HepG2 (cell line): Measurements from ENCODE around the gene TMBIM1. TPM values are rescaled to one million over a fixed set of nuclear protein-coding genes. Genes with fewer than 3 reads are reported as not detected.

Experiments
- ATAC-seq: fragments of 200-7000 bp; cut with Tn5 transposase; 3 replicates; pipeline ENCODE4 v1.9.1; 2020; ENCODE audit warnings: mild to moderate bottlenecking, moderate library complexity
- BruUV-seq: library from RNA; stranded (reverse); fragments of 400-500 nt; replicated peaks from 2 replicates; lab custom pipeline; 2021; lab: Mats Ljungman, UMichigan
- CTCF ChIA-PET: fragments of 300-600 bp; formaldehyde crosslinking; extraction: SDS; loops from one replicate; lab custom pipeline; 2021; ENCODE audit warnings: low total read pairs, inconsistent platforms, low intra/inter-chr PET ratio; lab: Yijun Ruan, JAX
- POLR2A ChIA-PET: fragments of 350-600 bp; sonication (Branson Sonifier 250); formaldehyde crosslinking; loops from one replicate; lab custom pipeline; 2020; ENCODE audit warnings: antibody characterized with exemption, inconsistent platforms; lab: Yijun Ruan, JAX
- DNase-seq: peaks from one replicate; pipeline ENCODE4 v3.0.0-alpha.2; 2015; ENCODE audit warnings: low spot score
- FAIRE-seq: peaks from 3 replicates; lab custom pipeline; 2011; peaks lifted over from hg19 to GRCh38; lab: Jason Lieb, UNC
- H2AFZ ChIP-seq: one replicate; pipeline ENCODE4 v1.6.1; 2011; ENCODE audit warnings: low read length, inconsistent platforms
- H3K27ac ChIP-seq: fragments of 300-600 bp; 3 replicates; pipeline ENCODE4 v1.8.0; 2011; ENCODE audit warnings: mixed run types, mild to moderate bottlenecking, mixed read lengths, low read length, inconsistent platforms; ENCODE audit not compliant: insufficient read depth; ENCODE audit errors: extremely low read length
- H3K27me3 ChIP-seq, 2 experiments: fragments of 200-600 bp in 1 of 2; 2 replicates in 1 of 2; 3 replicates in 1 of 2; pipeline versions ENCODE4 v1.6.0 to v1.8.0; 2011; ENCODE audit warnings: low read length in 2 of 2, mild to moderate bottlenecking in 2 of 2, moderate library complexity in 2 of 2, inconsistent platforms in 1 of 2; ENCODE audit not compliant: insufficient read depth in 2 of 2, control insufficient read depth in 1 of 2
- H3K36me3 ChIP-seq, 2 experiments: fragments of 200-600 bp in 1 of 2; replicated peaks in 1 of 2; 2 replicates in 1 of 2; 3 replicates in 1 of 2; pipeline versions ENCODE4 v1.5.1 to v1.8.0; 2011; ENCODE audit warnings: low read length in 2 of 2, inconsistent platforms in 1 of 2; ENCODE audit not compliant: insufficient read depth in 2 of 2, control insufficient read depth in 1 of 2
- H3K4me1 ChIP-seq: 2 replicates; pipeline ENCODE4 v1.5.1; 2012; ENCODE audit warnings: low read length, inconsistent platforms; ENCODE audit not compliant: insufficient read depth
- H3K4me2 ChIP-seq: 2 replicates; pipeline ENCODE4 v1.6.0; 2011; ENCODE audit warnings: low read depth, low read length, inconsistent platforms
- H3K4me3 ChIP-seq, 3 experiments: fragments of 200-600 bp in 1 of 3; sonication (generic), shearing (Covaris generic) in 1 of 3; replicated peaks in 1 of 3; 2 replicates each; pipeline ENCODE4 v1.5.1; 2011 to 2016; ENCODE audit warnings: low read length in 3 of 3, inconsistent platforms in 2 of 3, low read depth in 2 of 3, mild to moderate bottlenecking in 2 of 3, control low read depth in 1 of 3, mixed read lengths in 1 of 3; ENCODE audit not compliant: insufficient read depth in 1 of 3
- H3K79me2 ChIP-seq: one replicate; pipeline ENCODE4 v1.6.1; 2011; ENCODE audit warnings: low read length, inconsistent platforms; ENCODE audit not compliant: insufficient read depth
- H3K9ac ChIP-seq: 2 replicates; pipeline ENCODE4 v1.6.0; 2011; ENCODE audit warnings: mild to moderate bottlenecking, low read depth, low read length, inconsistent platforms; ENCODE audit not compliant: insufficient read depth
- H3K9me3 ChIP-seq: 2 replicates; pipeline ENCODE4 v1.5.1; 2012; ENCODE audit warnings: mild to moderate bottlenecking, low read length
- H4K20me1 ChIP-seq: 2 replicates; pipeline ENCODE4 v1.6.0; 2011; ENCODE audit warnings: inconsistent platforms, mild to moderate bottlenecking, low read length, moderate library complexity; ENCODE audit not compliant: insufficient read depth
- AHR ChIP-seq: IDR thresholded peaks from 2 replicates; pipeline ENCODE4 v1.6.1; 2018; ENCODE audit warnings: missing genetic modification reagents, missing compliant biosample characterization
- NCOA1 ChIP-seq: sonication (generic); formaldehyde crosslinking; IDR thresholded peaks from 2 replicates; pipeline ENCODE4 v1.9.0; 2021; ENCODE audit warnings: missing genetic modification reagents
- RBAK ChIP-seq: sonication (generic); formaldehyde crosslinking; IDR thresholded peaks from 2 replicates; pipeline ENCODE4 v1.5.1; 2020; ENCODE audit warnings: mild to moderate bottlenecking, missing genetic modification reagents
- SNRNP70 ChIP-seq: fragments of 200-400 bp; formaldehyde crosslinking; IDR thresholded peaks from 2 replicates; pipeline ENCODE4 v1.6.1; 2017; ENCODE audit warnings: mild to moderate bottlenecking, low read depth, low read length, moderate library complexity
- SP5 ChIP-seq: IDR thresholded peaks from 2 replicates; pipeline ENCODE4 v1.6.1; 2016; ENCODE audit warnings: low read depth, borderline replicate concordance
- TCF7L2 ChIP-seq: IDR thresholded peaks from 2 replicates; pipeline ENCODE4 v1.6.1; 2011; ENCODE audit warnings: mild to moderate bottlenecking, low read depth, low read length, moderate library complexity
- TMF1 ChIP-seq: sonication (generic); formaldehyde crosslinking; IDR thresholded peaks from 2 replicates; pipeline ENCODE4 v1.8.1; 2022; ENCODE audit warnings: low read depth, missing genetic modification reagents
- ZFX ChIP-seq: sonication (generic); formaldehyde crosslinking; IDR thresholded peaks from 2 replicates; pipeline ENCODE4 v1.4.0; 2020; ENCODE audit warnings: mild to moderate bottlenecking, low read depth, missing genetic modification reagents, moderate library complexity
- ZKSCAN1 ChIP-seq: fragments of 150-350 bp; IDR thresholded peaks from 2 replicates; pipeline ENCODE4 v1.6.1; 2014; ENCODE audit warnings: low read length
- ZNF121 ChIP-seq: sonication (generic); formaldehyde crosslinking; IDR thresholded peaks from 2 replicates; pipeline ENCODE4 v1.5.0; 2020; ENCODE audit warnings: mild to moderate bottlenecking, missing genetic modification reagents
- ZNF24 ChIP-seq: fragments of 450-650 bp; IDR thresholded peaks from 2 replicates; pipeline ENCODE4 v1.6.1; 2017; ENCODE audit warnings: antibody characterized with exemption, mild to moderate bottlenecking
- ZNF30 ChIP-seq: sonication (generic); formaldehyde crosslinking; IDR thresholded peaks from 2 replicates; pipeline ENCODE4 v1.5.0; 2020; ENCODE audit warnings: mild to moderate bottlenecking, missing genetic modification reagents
- ZNF34 ChIP-seq: sonication (generic); formaldehyde crosslinking; IDR thresholded peaks from 2 replicates; pipeline ENCODE4 v1.4.0; 2020; ENCODE audit warnings: mild to moderate bottlenecking, missing genetic modification reagents, borderline replicate concordance
- whole genome bisulfite sequencing: methylation state at CpG from one replicate; pipeline ENCODE4 v1.1.6; 2017; ENCODE audit warnings: low lambda C conversion rate; 5-methylcytosine and 5-hydroxymethylcytosine counted together
- in situ Hi-C: cut with HindIII; loops from 2 replicates; pipeline ENCODE4 v1.10.0; 2017; ENCODE audit warnings: low pct_unique_long_range_greater_than_20kb; ENCODE audit not compliant: extremely low pct_ligation_motif_present
- intact Hi-C: fragments of 100-400 bp; cut with micrococcal nuclease; formaldehyde crosslinking; loops from one replicate; pipeline ENCODE4 v1.10.0; 2022; ENCODE audit not compliant: unreplicated experiment
- polyA plus RNA-seq, 8 experiments: library from polyadenylated mRNA; depleted of rRNA in 3 of 8; stranded (reverse) in 7 of 8; unstranded in 1 of 8; fragments of >200 nt; fragmentation: Illumina TruSeq in 4 of 8; extraction: Trizol in 4 of 8; gene quantifications; 2 replicates each; pipeline versions ENCODE4 v1.2.1 to v1.2.3, GENCODE V29; 2011 to 2016; ENCODE audit warnings: low read depth in 4 of 8, missing spikeins in 1 of 8, mixed read lengths in 1 of 8; ENCODE audit not compliant: insufficient read depth in 1 of 8
- total RNA-seq, 5 experiments: library from RNA; depleted of rRNA; stranded (reverse); fragments of >200 nt; fragmentation: Illumina TruSeq; extraction: Trizol; gene quantifications; 2 replicates each; pipeline ENCODE4 v1.2.3, GENCODE V29; 2016; ENCODE audit warnings: low read depth in 1 of 5
- TF ChIP-seq, protein P1 (sequence below): IDR thresholded peaks from 2 replicates; pipeline ENCODE4 v1.6.1; 2016; ENCODE audit warnings: control low read depth
- TF ChIP-seq, protein P2 (sequence below): sonication (generic); formaldehyde crosslinking; IDR thresholded peaks from 2 replicates; pipeline ENCODE4 v1.5.1; 2020; ENCODE audit warnings: missing genetic modification reagents, mild to moderate bottlenecking, borderline replicate concordance

TMBIM1 gene
- total and polyA plus RNA-seq, 2 of the 13 experiments (the other 11 are each of a cell fraction or from before 2014, with no cell fraction given): 127 to 139 TPM

DNA sequence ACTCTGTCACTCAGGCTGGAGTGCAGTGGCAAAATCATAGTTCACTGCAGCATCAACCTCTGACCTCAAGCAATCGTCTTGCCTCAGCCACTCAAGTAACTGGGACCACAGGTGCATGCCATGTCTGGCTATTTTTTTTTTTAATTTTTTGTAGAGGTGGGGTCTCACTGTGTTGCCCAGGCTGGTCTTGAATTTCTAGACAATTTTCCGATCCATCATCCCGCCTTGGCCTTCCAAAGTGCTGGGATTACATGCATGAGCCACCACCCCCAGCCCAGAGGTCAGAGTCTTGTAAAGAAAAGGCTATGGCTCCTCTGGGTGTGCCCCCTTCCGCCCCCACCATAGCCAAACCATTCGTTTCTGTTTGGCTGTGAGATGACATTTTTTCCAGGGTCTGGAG, 13.1 kb upstream of the TMBIM1 start:
- intact Hi-C loops: no loop called here
- Histone ChIP-seq H4K20me1 (no peaks in the 10 kb centered on the region), H3K27me3 (0 out of 5 replicates have a peak, but pooled peaks cover 0 to 3% of the 10 kb centered on the region in 2 experiments), H3K9ac (no peak overlapping the region), H3K9me3 (no peaks in the 10 kb centered on the region), H3K36me3 (no peaks in the 10 kb centered on the region), H3K27ac (no peak overlapping the region), H3K4me3 (no peak overlapping the region), H3K4me1 (peaks cover 55% of the 10 kb centered on the region), H3K79me2 (no peaks in the 10 kb centered on the region), H2AFZ (no peak overlapping the region), H3K4me2 (no peak overlapping the region)
- ChIA-PET CTCF (interaction anchor here (1.7 kb wide), 1 partner anchor 51 kb away, joined by 4 read pairs; the partner anchor contains the start of gene CATIP), POLR2A (no interaction called here)
- FAIRE-seq (no peak), DNase-seq (no peak), ATAC-seq (no peak)
- 51% methylated on average over 5 of the region's 5 CpGs for WGBS
- in situ Hi-C loops: no loop called here
- TF ChIP-seq ZNF121 (CRISPR knock-in tag) (peak; percentile 54; the same call in 1 of the 2 replicates), SNRNP70 (no peak), NCOA1 (0 out of 2 replicates have a peak, but pooled peaks have one; percentile 1), ZNF34 (CRISPR knock-in tag) (no peak)
- no TSS peak for BruUV-seq

DNA sequence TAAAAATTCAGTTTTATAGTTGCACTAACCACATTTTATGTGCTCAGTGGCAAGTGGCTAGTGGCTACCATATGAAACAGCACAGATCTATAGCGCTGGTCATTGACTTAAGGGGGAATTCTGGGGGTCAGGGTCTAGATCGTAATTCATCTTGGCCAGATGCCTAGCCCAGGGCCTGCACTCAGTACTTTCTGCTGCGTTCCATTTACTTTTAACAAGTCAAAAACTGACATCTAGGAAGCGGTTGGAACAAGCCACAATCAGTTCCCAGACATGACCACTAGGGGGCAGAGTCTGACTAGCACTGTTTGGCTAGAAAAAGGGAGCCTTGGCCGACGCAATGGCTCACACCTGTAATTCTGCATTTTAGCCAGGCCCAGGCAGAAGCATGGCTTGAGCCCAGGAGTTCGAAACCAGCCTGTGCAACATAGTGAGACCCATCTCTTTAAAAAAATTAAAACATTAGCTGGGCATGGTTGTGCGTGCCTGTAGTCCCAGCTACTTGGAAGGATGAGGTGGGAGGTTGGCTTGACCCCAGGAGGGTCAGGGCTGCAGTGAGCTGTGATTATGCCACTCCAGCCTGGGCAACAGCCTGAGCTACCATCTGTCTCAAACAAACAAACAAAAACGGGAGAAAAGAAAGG, 9.0 kb upstream of the TMBIM1 start:
- Histone ChIP-seq H3K79me2 (no peaks in the 10 kb centered on the region), H3K27me3 (no peaks in the 10 kb centered on the region), H3K9ac (no peak overlapping the region), H3K4me3 (no peak overlapping the region), H2AFZ (no peak overlapping the region), H3K4me2 (peak overlapping the region; percentile 62), H3K27ac (peak overlapping the region; percentile 25), H3K9me3 (no peaks in the 10 kb centered on the region), H4K20me1 (no peaks in the 10 kb centered on the region), H3K4me1 (peaks cover 63% of the 10 kb centered on the region), H3K36me3 (no peaks in the 10 kb centered on the region)
- intact Hi-C loops (loop anchor here (1.0 to 2.0 kb wide), 4 partner anchors 29 to 95 kb away; partner anchors contain the start of gene CATIP), in situ Hi-C loops (loop anchor here (5.0 kb wide), 1 partner anchor 56 kb away; the partner anchor contains the start of gene CATIP)
- POLR2A ChIA-PET: interaction anchor here (1.2 to 1.7 kb wide), 3 partner anchors 55 to 104 kb away, joined by 3 to 8 read pairs (median 5); partner anchors contain the start of gene CATIP
- 2% methylated on average over 9 of the region's 9 CpGs for WGBS
- DNase-seq (peak; percentile 90), FAIRE-seq (peak; percentile 97), ATAC-seq (peak; percentile 64)
- CTCF ChIA-PET: interaction anchor here (0.7 to 3.1 kb wide), 9 partner anchors 9 to 347 kb away, joined by 3 to 59 read pairs (median 5); partner anchors contain the start of genes CATIP and TMBIM1
- no TSS peak for BruUV-seq
- TF ChIP-seq ZNF24 (peak; percentile 23; the same call in 1 of the 2 replicates), SP5 (CRISPR knock-in tag) (peak; percentile 50; the same call in 1 of the 2 replicates), AHR (CRISPR knock-in tag) (peak; percentile 76; the same call in 1 of the 2 replicates), ZKSCAN1 (0 out of 2 replicates have a peak, but pooled peaks have one; percentile 42), TCF7L2 (no peak), ZNF30 (CRISPR knock-in tag) (no peak), RBAK (CRISPR knock-in tag) (no peak), ZFX (CRISPR knock-in tag) (peak; percentile 79), TMF1 (no peak)
- TF ChIP-seq, protein P1, sequence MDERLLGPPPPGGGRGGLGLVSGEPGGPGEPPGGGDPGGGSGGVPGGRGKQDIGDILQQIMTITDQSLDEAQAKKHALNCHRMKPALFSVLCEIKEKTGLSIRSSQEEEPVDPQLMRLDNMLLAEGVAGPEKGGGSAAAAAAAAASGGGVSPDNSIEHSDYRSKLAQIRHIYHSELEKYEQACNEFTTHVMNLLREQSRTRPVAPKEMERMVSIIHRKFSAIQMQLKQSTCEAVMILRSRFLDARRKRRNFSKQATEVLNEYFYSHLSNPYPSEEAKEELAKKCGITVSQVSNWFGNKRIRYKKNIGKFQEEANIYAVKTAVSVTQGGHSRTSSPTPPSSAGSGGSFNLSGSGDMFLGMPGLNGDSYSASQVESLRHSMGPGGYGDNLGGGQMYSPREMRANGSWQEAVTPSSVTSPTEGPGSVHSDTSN (CRISPR knock-in tag): no peak
- TF ChIP-seq, protein P2, sequence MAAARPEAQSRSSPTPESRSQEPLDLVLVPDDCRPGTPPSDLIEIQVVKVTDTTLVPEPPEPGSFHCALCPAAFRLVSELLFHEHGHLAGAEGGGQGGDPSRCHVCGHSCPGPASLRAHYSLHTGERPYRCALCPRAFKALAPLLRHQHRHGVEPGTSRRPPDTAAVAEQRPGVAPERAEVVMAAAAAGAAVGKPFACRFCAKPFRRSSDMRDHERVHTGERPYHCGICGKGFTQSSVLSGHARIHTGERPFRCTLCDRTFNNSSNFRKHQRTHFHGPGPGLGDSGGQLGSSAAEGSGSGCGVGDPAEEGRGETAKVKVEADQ (CRISPR knock-in tag): peak; percentile 63
